ENCODE data around the gene MALT1. TPM values are rescaled to one million over a fixed set of nuclear protein-coding genes. Genes with fewer than 3 reads are reported as not detected.

MALT1 gene
- total RNA-seq, 4 donors from 2014 or later, result 9.9 to 24.8 (median 12.9) TPM

GRCh38 chr18:58758606-58759005, 87.3 kb downstream of the MALT1 start:
- intact Hi-C loops (cut with DNase I; ENCODE audit: low total_unique reads), result no loop called here
- DNase-seq (no peak), ATAC-seq (no peak)
- H3K27me3 ChIP-seq, result no peaks in the 10 kb centered on the region
- no peak overlapping the region for H3K4me3 ChIP-seq
- in situ Hi-C loops (cut with MboI; ENCODE audit: low sequenced_read_pairs in 4 of 4), result no loop called here
- H3K27ac ChIP-seq, result no peak overlapping the region
- TF ChIP-seq POLR2A (IDR thresholded peaks at IDR 0.05), result no peak
- no peak for TF ChIP-seq CTCF (IDR thresholded peaks at IDR 0.05 in 4 of 5, conservative IDR thresholded peaks at IDR 0.05 in 1 of 5)
- peaks cover 38% of the 10 kb centered on the region in 2 donors for H3K4me1 ChIP-seq
- H3K36me3 ChIP-seq, result no peaks in the 10 kb centered on the region
- H3K9me3 ChIP-seq, result no peaks in the 10 kb centered on the region

- in situ Hi-C loops (cut with MboI; ENCODE audit: low sequenced_read_pairs in 4 of 4), result loop anchor here in 3 of 4 donors (5.0 to 10.0 kb wide), 3 partner anchors 87 to 234 kb away; partner anchors contain the start of gene MALT1 (in 1 of the 3)
- peak; percentile 61 to 63 for DNase-seq
- Histone ChIP-seq H3K9me3 (no peaks in the 10 kb centered on the region), H3K27ac (peak overlapping the region; percentile 63 to 83 (median 70)), H3K36me3 (no peaks in the 10 kb centered on the region), H3K27me3 (no peaks in the 10 kb centered on the region), H3K4me3 (no peak overlapping the region), H3K4me1 (peaks cover 14 to 19% of the 10 kb centered on the region in 2 donors)
- intact Hi-C loops (cut with DNase I; ENCODE audit: low total_unique reads), result loop anchor here (5.0 to 10.0 kb wide), 3 partner anchors 124 to 877 kb away; no protein-coding TSS in a partner anchor
- peak; percentile 82 to 89 for ATAC-seq
- no peak for TF ChIP-seq CTCF (IDR thresholded peaks at IDR 0.05 in 4 of 5, conservative IDR thresholded peaks at IDR 0.05 in 1 of 5)
Observed at GRCh38 chr18:58761241-58761969, 90.1 kb downstream of the MALT1 start.

- ATAC-seq (peak in 1 of 2 donors; percentile 2), DNase-seq (no peak)
Observed at GRCh38 chr18:58761970-58762780, 90.9 kb downstream of the MALT1 start.

GRCh38 chr18:58762781-58763171, 91.5 kb downstream of the MALT1 start:
- in situ Hi-C loops (cut with MboI; ENCODE audit: low sequenced_read_pairs in 4 of 4), result loop anchor here in 3 of 4 donors (5.0 to 10.0 kb wide), 3 partner anchors 88 to 235 kb away; partner anchors contain the start of gene MALT1 (in 1 of the 3)
- DNase-seq (no peak), ATAC-seq (no peak)

More at GRCh38 chr18:58761970-58762780, 90.9 kb downstream of the MALT1 start:
- no peaks in the 10 kb centered on the region for H3K27me3 ChIP-seq
- no peak overlapping the region for H3K4me3 ChIP-seq
- no peaks in the 10 kb centered on the region for H3K9me3 ChIP-seq
- in situ Hi-C loops (cut with MboI; ENCODE audit: low sequenced_read_pairs in 4 of 4) (loop anchor here in 3 of 4 donors (5.0 to 10.0 kb wide), 3 partner anchors 87 to 235 kb away; partner anchors contain the start of gene MALT1 (in 1 of the 3)), intact Hi-C loops (cut with DNase I; ENCODE audit: low total_unique reads) (loop anchor here (5.0 to 10.0 kb wide), 3 partner anchors 125 to 877 kb away; no protein-coding TSS in a partner anchor)
- peak overlapping the region; percentile 63 to 83 (median 70) for H3K27ac ChIP-seq
- no peak for TF ChIP-seq POLR2A (IDR thresholded peaks at IDR 0.05)
- no peak for TF ChIP-seq CTCF (IDR thresholded peaks at IDR 0.05 in 4 of 5, conservative IDR thresholded peaks at IDR 0.05 in 1 of 5)
- H3K4me1 ChIP-seq, result peaks cover 14% of the 10 kb centered on the region in 2 donors
- H3K36me3 ChIP-seq, result no peaks in the 10 kb centered on the region

More at GRCh38 chr18:58762781-58763171, 91.5 kb downstream of the MALT1 start:
- H3K4me3 ChIP-seq, result no peak overlapping the region
- no peaks in the 10 kb centered on the region for H3K9me3 ChIP-seq
- intact Hi-C loops (cut with DNase I; ENCODE audit: low total_unique reads), result loop anchor here (5.0 to 10.0 kb wide), 3 partner anchors 125 to 878 kb away; no protein-coding TSS in a partner anchor
- H3K36me3 ChIP-seq, result no peaks in the 10 kb centered on the region
- peaks cover 14 to 15% of the 10 kb centered on the region in 2 donors for H3K4me1 ChIP-seq
- TF ChIP-seq POLR2A (IDR thresholded peaks at IDR 0.05) (no peak), CTCF (IDR thresholded peaks at IDR 0.05 in 4 of 5, conservative IDR thresholded peaks at IDR 0.05 in 1 of 5) (no peak)
- H3K27me3 ChIP-seq, result no peaks in the 10 kb centered on the region
- H3K27ac ChIP-seq, result peak overlapping the region; percentile 63 to 83 (median 70)
